ENCODE results near the gene BTD. TPM values are rescaled to one million over a fixed set of nuclear protein-coding genes. Genes with fewer than 3 reads are reported as not detected.

The BTD gene
- total RNA-seq, 1 experiment from 2014 or later: 5.6 TPM

- H3K36me3 ChIP-seq (ENCODE audit: insufficient read depth, low read length, poor library complexity, severe bottlenecking): peaks cover 22% of the 10 kb centered on the region
- intact Hi-C loops (cut with micrococcal nuclease; ENCODE audit: unreplicated experiment): no loop called here
- H3K27ac ChIP-seq (ENCODE audit: low read depth, low read length, poor library complexity, severe bottlenecking): no peak overlapping the region
- ChIA-PET CTCF (no interaction called here), POLR2A (ENCODE audit: low non-redundant PET) (no interaction called here)
- TF ChIP-seq EZH2 (IDR thresholded peaks at IDR 0.05; ENCODE audit: borderline replicate concordance, low read depth, low read length, poor library complexity, severe bottlenecking): no peak
- no peak for TF ChIP-seq CTCF (conservative IDR thresholded peaks at IDR 0.05; ENCODE audit: low read depth, low read length)
- no peaks in the 10 kb centered on the region for H3K27me3 ChIP-seq (replicated peaks; ENCODE audit: insufficient read depth, low read depth, low read length, poor library complexity)
- no peak for DNase-seq (ENCODE audit: low spot score)
- peaks cover 7% of the 10 kb centered on the region for H3K4me1 ChIP-seq (ENCODE audit: insufficient read depth, low read length, poor library complexity, severe bottlenecking)
- H3K9me3 ChIP-seq (ENCODE audit: low read depth, low read length, poor library complexity, severe bottlenecking): no peaks in the 10 kb centered on the region
- no peak overlapping the region for H3K4me3 ChIP-seq (ENCODE audit: low read depth, low read length, poor library complexity, severe bottlenecking)
- BruUV-seq (replicated peaks): no TSS peak
Measured at GRCh38 chr3:15682561-15683185, 81.1 kb downstream of the BTD start.

DNA sequence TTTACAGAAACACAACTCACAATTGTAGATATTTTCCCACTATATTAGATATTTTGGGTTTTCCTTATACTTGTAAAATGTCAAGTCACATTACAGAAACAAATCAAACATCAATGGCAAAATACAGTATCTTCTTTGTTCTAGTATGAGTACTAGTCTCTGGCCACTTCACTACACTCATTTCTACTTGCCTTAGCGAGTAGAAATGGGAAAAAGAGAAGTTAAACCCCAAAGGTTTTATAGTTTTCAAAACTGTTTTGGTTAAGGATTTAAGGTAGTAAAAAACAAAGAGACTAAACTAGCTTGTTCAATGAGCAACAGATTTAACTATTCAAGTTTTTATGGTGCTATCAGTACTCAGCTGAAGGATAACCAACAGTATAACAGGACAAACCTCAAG is 81.7 kb downstream of the BTD start:
- Histone ChIP-seq H3K27ac (ENCODE audit: low read depth, low read length, poor library complexity, severe bottlenecking) (no peak overlapping the region), H3K4me3 (ENCODE audit: low read depth, low read length, poor library complexity, severe bottlenecking) (no peak overlapping the region), H3K9me3 (ENCODE audit: low read depth, low read length, poor library complexity, severe bottlenecking) (no peaks in the 10 kb centered on the region), H3K36me3 (ENCODE audit: insufficient read depth, low read length, poor library complexity, severe bottlenecking) (peaks cover 19% of the 10 kb centered on the region), H3K27me3 (replicated peaks; ENCODE audit: insufficient read depth, low read depth, low read length, poor library complexity) (no peaks in the 10 kb centered on the region), H3K4me1 (ENCODE audit: insufficient read depth, low read length, poor library complexity, severe bottlenecking) (peaks cover 7% of the 10 kb centered on the region)
- intact Hi-C loops (cut with micrococcal nuclease; ENCODE audit: unreplicated experiment): no loop called here
- TF ChIP-seq CTCF (conservative IDR thresholded peaks at IDR 0.05; ENCODE audit: low read depth, low read length) (no peak), EZH2 (IDR thresholded peaks at IDR 0.05; ENCODE audit: borderline replicate concordance, low read depth, low read length, poor library complexity, severe bottlenecking) (no peak)
- ChIA-PET POLR2A (ENCODE audit: low non-redundant PET) (no interaction called here), CTCF (no interaction called here)
- no TSS peak for BruUV-seq (replicated peaks)
- DNase-seq (ENCODE audit: low spot score): no peak

DNA sequence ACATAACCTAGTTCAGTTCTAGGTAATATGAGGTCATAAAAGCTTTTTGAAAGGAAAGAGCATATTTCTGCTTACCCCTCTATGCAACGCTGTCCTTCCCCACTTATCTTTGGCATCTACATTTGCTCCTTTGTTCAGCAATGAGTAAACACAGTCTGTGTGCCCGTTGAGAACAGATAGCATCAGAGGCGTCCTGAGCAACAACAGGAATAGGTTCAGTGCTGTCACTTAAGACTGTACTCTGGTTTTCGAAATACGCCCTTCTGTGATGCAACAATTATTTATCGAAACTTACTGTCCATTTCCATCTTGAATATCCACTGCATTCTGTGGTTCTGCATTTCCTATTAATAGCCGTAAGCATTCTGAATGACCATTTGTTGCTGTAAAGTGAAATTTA is 84.4 kb downstream of the BTD start:
- Histone ChIP-seq H3K9me3 (ENCODE audit: low read depth, low read length, poor library complexity, severe bottlenecking) (no peaks in the 10 kb centered on the region), H3K4me1 (ENCODE audit: insufficient read depth, low read length, poor library complexity, severe bottlenecking) (peaks cover 7% of the 10 kb centered on the region), H3K27ac (ENCODE audit: low read depth, low read length, poor library complexity, severe bottlenecking) (no peak overlapping the region), H3K27me3 (replicated peaks; ENCODE audit: insufficient read depth, low read depth, low read length, poor library complexity) (no peaks in the 10 kb centered on the region), H3K36me3 (ENCODE audit: insufficient read depth, low read length, poor library complexity, severe bottlenecking) (peaks cover 25% of the 10 kb centered on the region), H3K4me3 (ENCODE audit: low read depth, low read length, poor library complexity, severe bottlenecking) (no peak overlapping the region)
- TF ChIP-seq CTCF (conservative IDR thresholded peaks at IDR 0.05; ENCODE audit: low read depth, low read length) (no peak), EZH2 (IDR thresholded peaks at IDR 0.05; ENCODE audit: borderline replicate concordance, low read depth, low read length, poor library complexity, severe bottlenecking) (no peak)
- POLR2A ChIA-PET (ENCODE audit: low non-redundant PET): no interaction called here
- no TSS peak for BruUV-seq (replicated peaks)
- no peak for DNase-seq (ENCODE audit: low spot score)
- intact Hi-C loops (cut with micrococcal nuclease; ENCODE audit: unreplicated experiment): no loop called here
- CTCF ChIA-PET: no interaction called here

All from A673 (cell line).